KG1 (cell line): ENCODE results near the gene MGMT.

Experiments
- DNase-seq: peaks from one replicate; lab custom pipeline; 2025; lab: John Stamatoyannopoulos, UW

MGMT gene

GRCh38 chr10:129774736-129775401 is 307.8 kb downstream of the MGMT start:
- no peak for DNase-seq

- no peak for DNase-seq
These were observed 308.6 kb downstream of the MGMT start for GRCh38 chr10:129775681-129776080.

- DNase-seq, result no peak
These were observed 310.6 kb downstream of the MGMT start for GRCh38 chr10:129777687-129778086.

GRCh38 chr10:129778571-129778970 is 311.5 kb downstream of the MGMT start:
- no peak for DNase-seq

GRCh38 chr10:129779126-129780111 is 312.4 kb downstream of the MGMT start:
- no peak for DNase-seq

- no peak for DNase-seq
These were observed 313.2 kb downstream of the MGMT start for GRCh38 chr10:129780198-129780597.

- DNase-seq, result no peak
These were observed 314.1 kb downstream of the MGMT start for GRCh38 chr10:129780901-129781795.

GRCh38 chr10:129784291-129784690 is 317.2 kb downstream of the MGMT start:
- DNase-seq, result no peak

GRCh38 chr10:129784891-129785290 is 317.9 kb downstream of the MGMT start:
- DNase-seq, result no peak

GRCh38 chr10:129785536-129785981 is 318.5 kb downstream of the MGMT start:
- DNase-seq, result no peak

GRCh38 chr10:129786216-129786615 is 319.2 kb downstream of the MGMT start:
- DNase-seq, result no peak

GRCh38 chr10:129787557-129787956 is 320.5 kb downstream of the MGMT start:
- no peak for DNase-seq

GRCh38 chr10:129788215-129788614 is 321.2 kb downstream of the MGMT start:
- DNase-seq, result no peak

GRCh38 chr10:129790715-129791446 is 323.8 kb downstream of the MGMT start:
- DNase-seq, result no peak

GRCh38 chr10:129792141-129792540 is 325.1 kb downstream of the MGMT start:
- DNase-seq, result no peak

- no peak for DNase-seq
These were observed 325.8 kb downstream of the MGMT start for GRCh38 chr10:129792864-129793263.

GRCh38 chr10:129793479-129793878 is 326.4 kb downstream of the MGMT start:
- DNase-seq, result no peak

- DNase-seq, result no peak
These were observed 327.0 kb downstream of the MGMT start for GRCh38 chr10:129793996-129794395.

GRCh38 chr10:129796710-129797420 is 329.8 kb downstream of the MGMT start:
- DNase-seq, result no peak

GRCh38 chr10:129799942-129800341 is 332.9 kb downstream of the MGMT start:
- no peak for DNase-seq
